HG03565 (cell line): ENCODE data around the gene PTP4A2.
"Not testable (repeated sequence)": the region's sequence is repeated elsewhere in the genome, so short reads cannot be mapped to it uniquely, and the experiment has no call there.

ENCODE experiments used
- ATAC-seq: cut with Tn5 transposase; IDR thresholded peaks from one replicate; pipeline ENCODE4 v1.9.1; 2021; ENCODE audit warnings: mild to moderate bottlenecking, moderate library complexity; ENCODE audit not compliant: unreplicated experiment

The PTP4A2 gene

GRCh38 chr1:31895474-31896198 is 42.5 kb downstream of the PTP4A2 start:
- not testable (repeated sequence) for ATAC-seq

GRCh38 chr1:31891280-31891679 is 46.9 kb downstream of the PTP4A2 start:
- no peak for ATAC-seq

GRCh38 chr1:31888291-31888690 is 49.9 kb downstream of the PTP4A2 start:
- ATAC-seq, result no peak

GRCh38 chr1:31886866-31887265 is 51.3 kb downstream of the PTP4A2 start:
- ATAC-seq, result no peak

GRCh38 chr1:31885851-31886250 is 52.3 kb downstream of the PTP4A2 start:
- ATAC-seq, result no peak

DNA sequence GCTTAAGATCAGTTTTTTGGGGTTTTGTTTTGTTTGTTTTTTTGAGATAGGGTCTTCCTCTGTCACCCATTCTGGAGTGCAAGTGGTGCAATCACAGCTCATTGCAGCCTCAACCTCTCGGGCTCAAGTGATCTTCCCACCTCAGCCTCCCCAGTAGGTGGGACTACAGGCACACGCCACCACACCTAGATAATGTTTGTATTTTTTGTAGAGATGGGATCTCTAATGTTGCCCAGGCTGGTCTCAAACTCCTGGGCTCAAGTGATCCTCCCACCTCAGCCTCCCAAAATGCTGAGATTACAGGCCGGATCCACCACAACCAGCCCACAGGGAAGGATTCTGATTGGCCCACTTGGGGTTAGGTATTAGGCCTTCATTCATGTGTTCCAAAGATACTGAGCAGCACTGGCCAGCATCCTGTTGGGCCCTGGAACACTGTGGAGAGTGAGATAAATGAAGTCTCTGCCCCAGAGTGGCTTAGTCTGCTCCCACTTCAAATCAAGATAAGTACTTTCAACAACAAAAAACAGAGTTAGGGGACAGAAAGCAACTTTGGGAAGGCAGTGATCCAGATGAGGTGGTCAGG is 54.7 kb downstream of the PTP4A2 start:
- no peak for ATAC-seq

DNA sequence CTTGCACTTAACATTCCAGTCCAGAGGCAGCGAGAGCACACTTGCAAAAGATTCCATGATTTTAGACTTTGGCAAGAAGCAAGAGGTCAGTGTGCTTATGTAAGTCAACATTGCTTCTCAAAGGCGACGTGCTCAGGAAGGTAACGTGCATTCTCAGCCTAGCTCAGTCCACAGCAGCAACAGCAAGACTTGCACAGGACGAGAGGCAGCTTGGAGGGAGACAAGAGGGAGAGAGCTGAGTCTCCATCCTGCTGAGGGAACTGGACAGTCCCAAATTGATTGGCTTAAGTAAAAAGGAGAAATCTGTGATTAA is 56.5 kb downstream of the PTP4A2 start:
- ATAC-seq, result no peak

GRCh38 chr1:31880957-31881687 is 57.0 kb downstream of the PTP4A2 start:
- ATAC-seq, result no peak

GRCh38 chr1:31879981-31880608 is 58.1 kb downstream of the PTP4A2 start:
- no peak for ATAC-seq

GRCh38 chr1:31878058-31878457 is 60.1 kb downstream of the PTP4A2 start:
- ATAC-seq, result no peak

DNA sequence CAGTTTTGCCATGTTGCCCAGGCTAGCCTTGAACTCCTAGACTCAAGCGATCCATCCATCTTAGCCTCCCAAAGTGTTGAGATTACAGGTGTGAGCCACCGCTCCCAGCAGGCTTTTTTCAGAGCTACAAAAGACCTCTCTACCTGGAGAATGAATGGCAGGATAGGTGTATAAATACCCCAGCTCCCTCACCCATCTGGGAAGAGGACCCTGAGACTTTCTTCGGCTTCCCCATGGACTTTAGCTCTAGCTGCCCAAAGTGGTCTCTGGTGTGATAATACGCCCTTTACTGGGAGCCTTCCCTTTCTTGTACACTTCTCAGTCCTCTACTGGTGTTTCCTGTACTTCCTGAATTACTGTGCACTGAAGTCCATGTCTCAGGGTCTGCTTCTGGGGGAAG is 60.6 kb downstream of the PTP4A2 start:
- ATAC-seq, result no peak

DNA sequence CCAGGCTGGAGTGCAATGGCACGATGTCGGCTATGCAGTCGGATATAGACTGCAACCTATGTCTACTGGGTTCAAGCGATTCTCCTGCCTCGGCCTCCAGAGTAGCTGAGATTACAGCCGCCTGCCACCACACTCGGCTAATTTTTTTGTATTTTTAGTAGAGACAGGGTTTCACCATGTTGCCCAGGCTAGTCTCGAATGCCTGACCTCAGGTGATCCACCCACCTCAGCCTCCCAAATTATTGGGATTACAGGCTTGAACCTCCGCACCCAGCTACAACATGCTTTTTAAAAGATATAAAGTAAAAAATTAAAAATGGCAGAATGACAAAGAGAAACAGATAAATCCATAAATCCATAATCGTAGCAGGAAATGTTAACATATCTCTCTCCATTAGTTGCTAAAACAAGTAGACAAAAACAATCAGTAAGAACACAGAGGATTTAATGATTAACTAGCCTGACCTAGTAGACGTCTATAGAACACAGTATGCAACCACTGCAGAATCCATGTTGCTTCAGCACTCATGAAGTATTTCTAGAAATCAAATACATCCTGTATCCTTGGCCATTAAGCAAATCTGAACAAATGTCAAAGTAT is 62.4 kb downstream of the PTP4A2 start:
- ATAC-seq, result no peak

- ATAC-seq, result no peak
These were observed 63.2 kb downstream of the PTP4A2 start for GRCh38 chr1:31874942-31875341.

DNA sequence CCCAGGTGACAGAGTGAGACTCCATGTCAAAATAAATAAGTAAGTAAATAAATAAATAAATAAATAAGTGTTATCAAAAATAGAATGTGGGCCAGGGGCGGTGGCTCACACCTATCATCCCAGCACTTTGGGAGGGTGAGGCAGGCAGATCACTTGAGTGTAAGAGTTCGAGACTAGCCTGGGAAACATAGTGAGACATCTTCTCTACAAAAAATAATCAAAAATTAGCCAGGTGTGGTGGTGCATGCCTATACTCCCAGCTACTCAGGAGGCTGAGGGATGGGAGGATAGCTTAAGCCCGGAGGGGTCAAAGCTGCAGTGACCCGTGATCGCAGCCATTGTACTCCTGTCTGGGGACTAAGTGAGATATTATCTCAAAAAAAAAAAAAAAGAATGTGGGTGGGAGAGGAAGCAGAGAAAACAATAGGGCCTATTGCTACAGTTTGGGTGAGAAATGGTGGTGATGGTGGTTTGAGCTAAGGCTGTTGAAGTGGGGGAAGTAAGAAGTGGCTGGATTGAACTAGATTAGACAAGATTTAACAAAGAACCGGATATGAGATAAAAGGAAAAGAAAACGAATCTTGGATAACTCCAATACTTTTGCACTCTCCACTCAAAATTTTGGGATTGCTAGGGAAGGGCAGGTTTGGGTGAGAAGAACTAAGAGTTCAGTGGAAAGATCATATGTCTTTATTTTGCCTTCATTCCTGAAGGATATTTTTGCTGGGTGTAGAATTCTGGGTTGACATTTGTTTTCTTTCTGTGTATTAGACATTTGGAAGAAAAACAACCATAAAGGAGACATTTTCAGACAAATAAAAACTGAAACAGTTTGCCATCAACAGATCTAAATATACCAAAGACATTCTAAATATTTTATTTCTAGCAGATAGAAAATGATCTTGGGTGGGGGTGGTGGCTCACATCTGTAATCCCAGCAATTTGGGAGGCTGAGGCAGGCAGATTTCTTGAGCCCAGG is 65.2 kb downstream of the PTP4A2 start:
- no peak for ATAC-seq

DNA sequence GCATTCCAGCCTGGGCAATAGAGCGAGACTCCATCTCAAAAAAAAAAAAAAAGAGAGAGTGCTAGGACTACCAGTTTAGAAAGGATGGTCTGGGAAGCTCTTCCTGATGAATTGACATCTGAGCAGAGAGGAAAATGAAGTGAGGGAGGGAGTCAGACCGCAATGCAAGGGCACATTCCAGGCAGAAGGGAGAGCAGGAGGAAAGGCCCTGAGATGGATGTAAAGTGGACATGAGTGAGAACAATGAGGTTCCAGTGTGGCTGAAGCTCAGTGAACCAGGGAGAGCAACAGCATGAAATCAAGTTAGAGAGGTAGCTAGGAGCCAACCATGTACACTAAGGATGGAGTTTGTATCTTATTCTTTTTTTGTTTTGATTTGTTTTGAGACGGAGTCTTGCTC is 66.5 kb downstream of the PTP4A2 start:
- no peak for ATAC-seq

DNA sequence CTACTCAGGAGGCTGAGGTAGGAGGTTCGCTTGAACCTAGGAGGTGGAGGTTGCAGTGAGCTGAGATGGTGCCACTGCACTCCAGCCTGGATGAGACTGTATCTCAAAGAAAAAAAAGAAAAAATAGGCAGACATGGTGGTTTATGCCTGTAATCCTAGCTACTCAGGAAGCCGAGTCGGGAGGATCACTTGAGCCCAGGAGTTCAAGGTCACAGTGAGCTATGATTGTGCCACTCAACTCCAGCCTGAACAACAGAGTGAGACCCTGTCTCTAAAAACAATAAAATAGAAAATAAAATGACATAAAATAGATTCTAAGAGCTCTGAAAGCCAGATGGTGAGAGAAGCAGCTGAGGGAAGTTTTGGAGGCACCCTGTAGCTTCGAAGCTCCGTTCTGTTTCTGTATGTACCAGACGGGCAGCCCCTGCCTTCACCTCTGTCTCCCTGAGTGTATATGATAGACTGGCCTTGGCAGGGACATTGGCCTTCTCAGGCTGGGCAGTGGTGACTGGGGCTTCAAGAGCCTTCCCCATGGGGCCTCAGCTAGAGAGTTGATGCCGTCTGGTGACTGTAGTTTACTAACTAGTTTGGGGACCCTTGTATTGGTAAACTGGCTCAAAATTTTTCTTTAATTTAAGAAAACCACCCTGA is 68.0 kb downstream of the PTP4A2 start:
- ATAC-seq, result no peak

DNA sequence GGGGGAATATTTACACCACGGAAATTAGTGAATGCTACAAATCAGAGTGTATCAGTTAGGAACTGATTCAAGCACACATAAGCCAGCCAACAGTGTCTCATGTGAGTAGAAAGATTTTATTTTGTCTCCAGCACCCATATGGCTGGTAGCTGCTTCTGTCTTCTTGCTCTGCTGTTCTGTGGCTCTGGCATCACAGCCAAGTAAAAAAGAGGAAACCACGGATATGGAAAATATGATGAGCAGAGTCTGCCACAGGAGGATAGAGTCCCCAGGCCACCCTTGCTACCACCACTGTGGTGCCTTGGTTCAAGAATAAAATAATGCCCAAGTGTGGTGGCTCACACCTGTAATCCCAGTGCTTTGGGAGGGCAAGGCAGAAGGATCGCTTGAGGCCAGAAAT is 68.7 kb downstream of the PTP4A2 start:
- ATAC-seq, result no peak

DNA sequence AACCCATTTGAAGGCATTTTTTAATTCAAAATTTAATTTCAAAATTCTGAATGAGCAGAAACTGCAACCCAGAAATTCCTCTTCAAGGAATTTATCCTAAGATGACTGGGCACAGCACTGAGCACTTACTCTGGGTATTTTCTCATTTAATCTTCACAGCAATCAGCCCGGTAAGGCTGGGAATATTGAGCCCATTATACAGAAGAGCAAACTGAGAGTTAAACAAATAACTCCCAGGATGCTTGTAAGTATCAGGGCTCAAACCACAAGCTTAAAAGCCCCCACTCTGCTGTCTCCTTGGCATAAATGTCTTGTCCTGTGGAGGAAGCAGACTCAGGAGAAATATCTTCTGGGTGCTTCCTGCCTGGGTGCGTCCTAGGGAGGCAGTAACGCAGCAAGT is 69.3 kb downstream of the PTP4A2 start:
- no peak for ATAC-seq

GRCh38 chr1:31867546-31867945 is 70.6 kb downstream of the PTP4A2 start:
- no peak for ATAC-seq
